ENCODE measurements around the gene TMC4. TPM values are rescaled to one million over a fixed set of nuclear protein-coding genes. Genes with fewer than 3 reads are reported as not detected.

TMC4 gene
- total and polyA plus RNA-seq, 2 donors (not counting 1 experiment from before 2014, with no cell fraction given): not detected

GRCh38 chr19:54164369-54165068 is 8.4 kb downstream of the TMC4 start:
- Histone ChIP-seq H4K20me1 (ENCODE audit: control insufficient read depth, insufficient read depth, low read length, poor library complexity, severe bottlenecking) (no peaks in the 10 kb centered on the region), H3K27ac (ENCODE audit: low read length in 2 of 2) (no peak overlapping the region), H3K4me1 (ENCODE audit: control insufficient read depth in 2 of 2, insufficient read depth in 2 of 2, low read length in 2 of 2) (peaks cover 30 to 43% of the 10 kb centered on the region in 2 donors), H3K9ac (ENCODE audit: low read length) (no peak overlapping the region), H3K36me3 (replicated peaks in 1 of 2; ENCODE audit: control extremely low read depth in 1 of 2, control insufficient read depth in 1 of 2, extremely low read depth in 1 of 2, insufficient read depth in 2 of 2, low read length in 1 of 2) (no peaks in the 10 kb centered on the region), H3K79me2 (ENCODE audit: control insufficient read depth, insufficient read depth, low read length) (peaks cover 5% of the 10 kb centered on the region), H3K4me2 (replicated peaks; ENCODE audit: low read depth, low read length, poor library complexity, severe bottlenecking) (peak overlapping the region; percentile 34), H3K9me3 (ENCODE audit: control extremely low read depth in 1 of 3, control insufficient read depth in 2 of 3, insufficient read depth in 1 of 3, low read length in 2 of 3) (peaks cover 0 to 18% (median 0%) of the 10 kb centered on the region in 3 donors), H3K4me3 (ENCODE audit: control extremely low read depth in 1 of 5, extremely low read depth in 1 of 5, insufficient read depth in 1 of 5, low read depth in 2 of 5, low read length in 4 of 5) (no peak overlapping the region), H2AFZ (ENCODE audit: insufficient read depth, low read depth, low read length, poor library complexity, severe bottlenecking) (peak overlapping the region; percentile 16), H3K27me3 (replicated peaks in 1 of 4; ENCODE audit: control extremely low read depth in 1 of 4, control insufficient read depth in 3 of 4, insufficient read depth in 4 of 4, low read length in 3 of 4) (peaks cover 0 to 22% (median 13%) of the 10 kb centered on the region in 4 experiments)
- TF ChIP-seq EZH2 (IDR thresholded peaks at IDR 0.05; ENCODE audit: borderline replicate concordance, insufficient read depth, low read depth, low read length, poor library complexity, severe bottlenecking) (no peak), CTCF (IDR thresholded peaks at IDR 0.05) (no peak)
- intact Hi-C loops (cut with micrococcal nuclease): no loop called here
- DNase-seq (no peak), ATAC-seq (ENCODE audit: low read depth) (no peak)
- 9% methylated on average over 35 of the region's 37 CpGs for WGBS (ENCODE audit: insufficient coverage)
- H3K27ac Mint-ChIP-seq: no peak overlapping the region
- no peaks in the 10 kb centered on the region for H3K9me3 Mint-ChIP-seq (ENCODE audit: insufficient read depth)
- H3K4me3 Mint-ChIP-seq: peak overlapping the region; percentile 10
- ChIA-PET POLR2A (interaction anchor here (0.6 to 2.2 kb wide), 3 partner anchors 25 to 154 kb away, joined by 3 to 8 read pairs (median 5); partner anchors contain the start of genes MBOAT7 and TSEN34), CTCF (interaction anchor here (0.6 to 1.3 kb wide), 4 partner anchors 25 to 224 kb away, joined by 3 to 8 read pairs (median 3); partner anchors contain the start of gene MBOAT7)
- peaks cover 35% of the 10 kb centered on the region for H3K4me1 Mint-ChIP-seq
- H3K27me3 Mint-ChIP-seq: peaks cover 20% of the 10 kb centered on the region

- peak overlapping the region; percentile 76 for H3K4me2 ChIP-seq (replicated peaks; ENCODE audit: low read depth, low read length, poor library complexity, severe bottlenecking)
Measured at GRCh38 chr19:54162884-54163283, 10.1 kb downstream of the TMC4 start.

More at GRCh38 chr19:54162884-54163283, 10.1 kb downstream of the TMC4 start:
- ATAC-seq (ENCODE audit: low read depth) (no peak), DNase-seq (no peak)
- Mint-ChIP-seq H3K27ac (no peak overlapping the region), H3K27me3 (peaks cover 20% of the 10 kb centered on the region), H3K4me1 (peaks cover 44% of the 10 kb centered on the region), H3K9me3 (ENCODE audit: insufficient read depth) (no peaks in the 10 kb centered on the region), H3K4me3 (peak overlapping the region; percentile 36)
- Histone ChIP-seq H3K4me1 (ENCODE audit: control insufficient read depth in 2 of 2, insufficient read depth in 2 of 2, low read length in 2 of 2) (peaks cover 37 to 50% of the 10 kb centered on the region in 2 donors), H3K9ac (ENCODE audit: low read length) (peak overlapping the region; percentile 56), H3K27me3 (replicated peaks in 1 of 4; ENCODE audit: control extremely low read depth in 1 of 4, control insufficient read depth in 3 of 4, insufficient read depth in 4 of 4, low read length in 3 of 4) (peaks cover 0 to 19% (median 11%) of the 10 kb centered on the region in 4 experiments), H3K27ac (ENCODE audit: low read length in 2 of 2) (no peak overlapping the region), H4K20me1 (ENCODE audit: control insufficient read depth, insufficient read depth, low read length, poor library complexity, severe bottlenecking) (peaks cover 12% of the 10 kb centered on the region), H2AFZ (ENCODE audit: insufficient read depth, low read depth, low read length, poor library complexity, severe bottlenecking) (no peak overlapping the region), H3K4me3 (ENCODE audit: control extremely low read depth in 1 of 5, extremely low read depth in 1 of 5, insufficient read depth in 1 of 5, low read depth in 2 of 5, low read length in 4 of 5) (peak overlapping the region in 3 of 5 experiments; percentile 47 to 53 (median 48)), H3K9me3 (ENCODE audit: control extremely low read depth in 1 of 3, control insufficient read depth in 2 of 3, insufficient read depth in 1 of 3, low read length in 2 of 3) (peaks cover 0 to 18% (median 0%) of the 10 kb centered on the region in 3 donors), H3K79me2 (ENCODE audit: control insufficient read depth, insufficient read depth, low read length) (peaks cover 19% of the 10 kb centered on the region), H3K36me3 (replicated peaks in 1 of 2; ENCODE audit: control extremely low read depth in 1 of 2, control insufficient read depth in 1 of 2, extremely low read depth in 1 of 2, insufficient read depth in 2 of 2, low read length in 1 of 2) (peaks cover 0 to 7% of the 10 kb centered on the region in 2 experiments)
- CTCF ChIA-PET: interaction anchor here (1.3 kb wide), 1 partner anchor 103 kb away, joined by 3 read pairs; no protein-coding TSS in a partner anchor
- POLR2A ChIA-PET: interaction anchor here (0.6 to 2.2 kb wide), 3 partner anchors 25 to 164 kb away, joined by 3 to 8 read pairs (median 3); partner anchors contain the start of genes CNOT3 and MBOAT7
- intact Hi-C loops (cut with micrococcal nuclease): loop anchor here (1.0 kb wide), 1 partner anchor 38 kb away; no protein-coding TSS in a partner anchor
- TF ChIP-seq CTCF (IDR thresholded peaks at IDR 0.05) (no peak), EZH2 (IDR thresholded peaks at IDR 0.05; ENCODE audit: borderline replicate concordance, insufficient read depth, low read depth, low read length, poor library complexity, severe bottlenecking) (no peak)
- WGBS (ENCODE audit: insufficient coverage): 61% methylated on average over 10 of the region's 14 CpGs

Measured in B cell (primary cell).